DND-41 (cell line): ENCODE data around the gene DKK1.

Experiments used
- CTCF ChIP-seq: IDR thresholded peaks from 2 replicates; pipeline ENCODE4 v1.5.1; 2012; ENCODE audit warnings: borderline replicate concordance, low read length, moderate library complexity, mild to moderate bottlenecking; ENCODE audit not compliant: poor library complexity, severe bottlenecking; ENCODE audit errors: extremely low read depth
- EZH2 ChIP-seq: IDR thresholded peaks from 3 replicates; pipeline ENCODE4 v1.6.1; 2012; ENCODE audit warnings: borderline replicate concordance, low read depth, mild to moderate bottlenecking, moderate library complexity, low read length, inconsistent platforms; ENCODE audit not compliant: severe bottlenecking

- TF ChIP-seq CTCF (no peak), EZH2 (no peak)
These were observed at the start of gene DKK1 for GRCh38 chr10:52313933-52314821.
